HG02981 (cell line): ENCODE results near the gene OR2T6.
"Not testable (repeated sequence)": the region's sequence is repeated elsewhere in the genome, so short reads cannot be mapped to it uniquely, and the experiment has no call there.

Experiments used
- ATAC-seq: cut with Tn5 transposase; IDR thresholded peaks from one replicate; pipeline ENCODE4 v1.9.1; 2021; ENCODE audit warnings: mild to moderate bottlenecking, moderate library complexity; ENCODE audit not compliant: unreplicated experiment

Gene OR2T6

GRCh38 chr1:248375446-248375845 lies at the start of gene OR2T6:
OR2T6 (plus strand) TSS chr1:248375746; CDS start chr1:248387609, 11,863 bp downstream.
- no peak for ATAC-seq

GRCh38 chr1:248343451-248343850 lies 32.1 kb upstream of the OR2T6 start:
- ATAC-seq: no peak

GRCh38 chr1:248348475-248348874 lies 27.1 kb upstream of the OR2T6 start, which contains the start of gene OR14C36:
OR14C36 (plus strand) TSS chr1:248348775; CDS start chr1:248348775, 0 bp downstream.
- no peak for ATAC-seq

- ATAC-seq: no peak
Observed at GRCh38 chr1:248359415-248359814, 16.1 kb upstream of the OR2T6 start.

GRCh38 chr1:248361121-248361715 lies 14.3 kb upstream of the OR2T6 start, which contains the start of gene OR2T4:
OR2T4 (plus strand) TSS chr1:248361665; CDS start chr1:248361665, 0 bp downstream.
- no peak for ATAC-seq

- no peak for ATAC-seq
Observed at GRCh38 chr1:248366609-248367008, 8.9 kb upstream of the OR2T6 start.

GRCh38 chr1:248372394-248372793 lies 3.2 kb upstream of the OR2T6 start:
- ATAC-seq: no peak

- ATAC-seq: no peak
Observed at GRCh38 chr1:248373761-248374160, 1.8 kb upstream of the OR2T6 start.

- no peak for ATAC-seq
Observed at GRCh38 chr1:248376916-248377315, 1.4 kb downstream of the OR2T6 start.

- no peak for ATAC-seq
Observed at GRCh38 chr1:248380854-248381253, 5.3 kb downstream of the OR2T6 start.

- no peak for ATAC-seq
Observed at GRCh38 chr1:248388426-248388825, 12.9 kb downstream of the OR2T6 start.

- ATAC-seq: no peak
Observed at GRCh38 chr1:248393050-248393449, 17.5 kb downstream of the OR2T6 start.

- no peak for ATAC-seq
Observed at GRCh38 chr1:248402748-248403147, 27.2 kb downstream of the OR2T6 start, which contains the start of gene OR2T1. OR2T1 (plus strand) TSS chr1:248403048; CDS start chr1:248406148, 3,100 bp downstream.

- ATAC-seq: no peak
Observed at GRCh38 chr1:248404024-248404423, 28.5 kb downstream of the OR2T6 start.

- no peak for ATAC-seq
Observed at GRCh38 chr1:248406721-248407692, 31.5 kb downstream of the OR2T6 start.

GRCh38 chr1:248416226-248416625 lies 40.7 kb downstream of the OR2T6 start:
- no peak for ATAC-seq

- ATAC-seq: no peak
Observed at GRCh38 chr1:248417854-248418253, 42.3 kb downstream of the OR2T6 start.

- no peak for ATAC-seq
Observed at GRCh38 chr1:248421384-248421783, 45.8 kb downstream of the OR2T6 start.

- ATAC-seq: peak; percentile 59
Observed at GRCh38 chr1:248427526-248428191, 52.1 kb downstream of the OR2T6 start.

GRCh38 chr1:248428192-248428533 lies 52.6 kb downstream of the OR2T6 start:
- peak; percentile 94 for ATAC-seq

GRCh38 chr1:248431683-248432082 lies 56.1 kb downstream of the OR2T6 start:
- not testable (repeated sequence) for ATAC-seq
